Measurements from ENCODE around the gene NT5DC1. TPM values are rescaled to one million over a fixed set of nuclear protein-coding genes. Genes with fewer than 3 reads are reported as not detected.
A peak's percentile ranks its signal among the peaks of the same experiment; 100 is the strongest.

Gene NT5DC1
- total and polyA plus RNA-seq, 4 donors, result 8.6 to 49.0 (median 22.1) TPM

- Histone ChIP-seq H3K9ac (ENCODE audit: insufficient read depth in 1 of 2, low read length in 2 of 2) (no peak overlapping the region), H3K27me3 (ENCODE audit: control insufficient read depth in 3 of 3, insufficient read depth in 3 of 3, low read length in 2 of 3) (no peaks in the 10 kb centered on the region), H3K4me1 (ENCODE audit: control insufficient read depth in 5 of 5, insufficient read depth in 5 of 5, low read length in 5 of 5) (no peaks in the 10 kb centered on the region), H3K9me3 (ENCODE audit: control insufficient read depth in 4 of 4, insufficient read depth in 3 of 4, low read length in 3 of 4) (no peaks in the 10 kb centered on the region), H3K27ac (ENCODE audit: low read depth in 1 of 2, low read length in 1 of 2) (peak overlapping the region in 1 of 2 donors; percentile 21), H3K36me3 (ENCODE audit: control insufficient read depth in 4 of 4, insufficient read depth in 4 of 4, low read length in 4 of 4) (peaks cover 0 to 6% (median 3%) of the 10 kb centered on the region in 4 donors), H3K4me3 (no peak overlapping the region)
- no peak for TF ChIP-seq CTCF (IDR thresholded peaks at IDR 0.05; ENCODE audit: control extremely low read depth, extremely low read depth)
- DNase-seq (no peak), ATAC-seq (ENCODE audit: insufficient read depth, low FRiP score) (no peak)
- WGBS, 2 donors, result 92 to 96% methylated on average over 2 of the region's 2 CpGs
These were observed 27.3 kb downstream of the NT5DC1 start for GRCh38 chr6:116127771-116128493.

DNA sequence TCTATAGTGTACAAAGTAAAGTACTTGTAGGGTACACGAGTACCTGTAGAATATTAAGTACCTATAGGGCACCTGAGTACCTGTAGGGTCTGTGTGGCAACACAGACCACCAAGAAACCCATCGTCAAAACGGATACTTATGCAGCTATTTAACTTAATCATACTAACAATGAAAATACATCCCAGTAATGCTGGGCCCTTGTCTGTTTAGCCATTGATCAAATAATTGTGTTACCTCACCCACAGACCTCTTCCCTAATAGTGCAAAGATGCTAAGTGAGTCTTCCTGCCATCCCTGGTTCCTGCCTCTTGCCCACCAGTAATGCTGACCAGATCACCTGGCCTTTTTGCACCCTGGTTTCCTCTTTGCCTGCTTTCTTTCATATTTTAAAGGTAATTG lies 32.8 kb downstream of the NT5DC1 start:
- ATAC-seq (ENCODE audit: insufficient read depth, low FRiP score), result no peak
- H3K4me3 ChIP-seq, result no peak overlapping the region
- TF ChIP-seq CTCF (IDR thresholded peaks at IDR 0.05; ENCODE audit: control extremely low read depth, extremely low read depth), result no peak
- no peaks in the 10 kb centered on the region for H3K27me3 ChIP-seq (ENCODE audit: control insufficient read depth in 3 of 3, insufficient read depth in 3 of 3, low read length in 2 of 3)
- 72 to 88% methylated on average over 3 of the region's 3 CpGs for WGBS, 2 donors
- peaks cover 0 to 6% (median 0%) of the 10 kb centered on the region in 4 donors for H3K36me3 ChIP-seq (ENCODE audit: control insufficient read depth in 4 of 4, insufficient read depth in 4 of 4, low read length in 4 of 4)
- H3K27ac ChIP-seq (ENCODE audit: low read depth in 1 of 2, low read length in 1 of 2), result no peak overlapping the region
- no peak overlapping the region for H3K9ac ChIP-seq (ENCODE audit: insufficient read depth in 1 of 2, low read length in 2 of 2)
- no peaks in the 10 kb centered on the region for H3K4me1 ChIP-seq (ENCODE audit: control insufficient read depth in 5 of 5, insufficient read depth in 5 of 5, low read length in 5 of 5)
- H3K9me3 ChIP-seq (ENCODE audit: control insufficient read depth in 4 of 4, insufficient read depth in 3 of 4, low read length in 3 of 4), result no peaks in the 10 kb centered on the region
- no peak for DNase-seq

DNA sequence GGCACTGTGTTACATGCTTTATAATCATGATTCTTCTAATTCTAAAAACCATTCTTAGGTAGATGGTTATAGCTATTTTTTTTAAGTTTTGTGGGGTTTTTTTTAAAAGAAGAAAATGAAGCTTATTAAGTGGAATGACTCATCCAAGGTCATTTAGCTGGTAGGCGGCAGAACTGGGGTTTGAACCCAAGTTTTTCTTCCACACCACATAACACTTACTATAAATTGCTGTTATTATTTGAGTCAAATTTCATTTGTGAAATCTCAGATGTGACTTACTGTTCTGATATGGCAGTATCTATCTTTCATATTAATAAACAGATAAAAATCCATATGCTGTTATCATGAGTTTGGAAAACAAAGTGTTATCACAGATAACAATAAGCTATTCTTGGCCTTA lies 35.7 kb downstream of the NT5DC1 start:
- Histone ChIP-seq H3K36me3 (ENCODE audit: control insufficient read depth in 4 of 4, insufficient read depth in 4 of 4, low read length in 4 of 4) (no peaks in the 10 kb centered on the region), H3K4me1 (ENCODE audit: control insufficient read depth in 5 of 5, insufficient read depth in 5 of 5, low read length in 5 of 5) (no peaks in the 10 kb centered on the region), H3K9me3 (ENCODE audit: control insufficient read depth in 4 of 4, insufficient read depth in 3 of 4, low read length in 3 of 4) (no peaks in the 10 kb centered on the region), H3K27me3 (ENCODE audit: control insufficient read depth in 3 of 3, insufficient read depth in 3 of 3, low read length in 2 of 3) (no peaks in the 10 kb centered on the region), H3K4me3 (no peak overlapping the region), H3K27ac (ENCODE audit: low read depth in 1 of 2, low read length in 1 of 2) (no peak overlapping the region), H3K9ac (ENCODE audit: insufficient read depth in 1 of 2, low read length in 2 of 2) (no peak overlapping the region)
- TF ChIP-seq CTCF (IDR thresholded peaks at IDR 0.05; ENCODE audit: control extremely low read depth, extremely low read depth), result no peak
- DNase-seq (no peak), ATAC-seq (ENCODE audit: insufficient read depth, low FRiP score) (no peak)
- WGBS, 2 donors, result 85 to 97% methylated on average over 1 of the region's 1 CpG

DNA sequence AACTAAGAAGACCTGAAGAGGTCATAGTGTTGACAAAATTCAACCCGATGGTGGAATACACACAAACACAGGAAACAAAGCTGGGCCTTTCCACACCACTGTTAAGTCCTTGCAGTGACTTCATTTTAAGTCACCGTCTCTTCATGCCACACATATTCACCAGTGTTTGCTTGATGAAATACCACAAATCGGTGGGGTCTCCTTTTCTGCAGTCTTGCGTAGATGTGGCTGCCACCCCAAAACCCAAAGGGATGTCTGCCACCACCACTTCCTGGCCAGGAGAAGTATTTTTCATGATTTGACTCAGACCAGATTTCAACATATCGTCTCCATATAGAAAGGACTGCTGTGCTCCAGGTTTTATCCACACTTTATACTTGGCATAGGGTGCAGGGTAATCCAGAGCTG lies 36.3 kb downstream of the NT5DC1 start:
- no peak for ATAC-seq (ENCODE audit: insufficient read depth, low FRiP score)
- H3K4me3 ChIP-seq, result no peak overlapping the region
- H3K36me3 ChIP-seq (ENCODE audit: control insufficient read depth in 4 of 4, insufficient read depth in 4 of 4, low read length in 4 of 4), result no peaks in the 10 kb centered on the region
- no peak for DNase-seq
- TF ChIP-seq CTCF (IDR thresholded peaks at IDR 0.05; ENCODE audit: control extremely low read depth, extremely low read depth), result no peak
- H3K9me3 ChIP-seq (ENCODE audit: control insufficient read depth in 4 of 4, insufficient read depth in 3 of 4, low read length in 3 of 4), result no peaks in the 10 kb centered on the region
- WGBS, 2 donors, result 80% methylated on average over 5 of the region's 5 CpGs
- H3K9ac ChIP-seq (ENCODE audit: insufficient read depth in 1 of 2, low read length in 2 of 2), result no peak overlapping the region
- H3K27me3 ChIP-seq (ENCODE audit: control insufficient read depth in 3 of 3, insufficient read depth in 3 of 3, low read length in 2 of 3), result no peaks in the 10 kb centered on the region
- no peaks in the 10 kb centered on the region for H3K4me1 ChIP-seq (ENCODE audit: control insufficient read depth in 5 of 5, insufficient read depth in 5 of 5, low read length in 5 of 5)
- no peak overlapping the region for H3K27ac ChIP-seq (ENCODE audit: low read depth in 1 of 2, low read length in 1 of 2)

Data from lung (tissue), 12 donors.